B cell (primary cell): ENCODE data around the gene NCK1. TPM values are rescaled to one million over a fixed set of nuclear protein-coding genes. Genes with fewer than 3 reads are reported as not detected.

Source experiments
- ATAC-seq: fragments of 200-7000 bp; cut with Tn5 transposase; one replicate; pipeline ENCODE4 v1.10.0; 2021; ENCODE audit warnings: low read depth, mild to moderate bottlenecking, moderate number of reproducible peaks, moderate library complexity
- CTCF ChIA-PET: fragments of 350-600 bp; sonication (Branson Sonifier 250); formaldehyde crosslinking; loops from one replicate; lab custom pipeline; 2021; ENCODE audit warnings: antibody characterized with exemption, inconsistent platforms; lab: Charles Lee
- POLR2A ChIA-PET: fragments of 350-600 bp; sonication (Branson Sonifier 250); formaldehyde crosslinking; loops from one replicate; lab custom pipeline; 2021; ENCODE audit warnings: antibody characterized with exemption; lab: Charles Lee
- DNase-seq: peaks from one replicate; pipeline ENCODE4 v3.0.0; 2013
- H2AFZ ChIP-seq: 2 replicates; pipeline ENCODE4 v1.6.1; 2012; ENCODE audit warnings: mild to moderate bottlenecking, low read depth, low read length; ENCODE audit not compliant: insufficient read depth, poor library complexity, severe bottlenecking
- H3K27ac ChIP-seq, 2 donors: 1 replicate in 1 of 2; 2 replicates in 1 of 2; pipeline ENCODE4 v1.5.1; 2012 to 2013; ENCODE audit warnings: low read length in 2 of 2, mild to moderate bottlenecking in 2 of 2, moderate library complexity in 1 of 2
- H3K27me3 ChIP-seq, 4 experiments: fragments of 200-600 bp in 1 of 4; sonication (generic) in 1 of 4; replicated peaks in 1 of 4; 1 replicate in 2 of 4; 2 replicates in 2 of 4; pipeline versions ENCODE4 v1.6.1 to v1.7.0; 2013 to 2016; ENCODE audit warnings: low read length in 3 of 4, mild to moderate bottlenecking in 2 of 4, mixed read lengths in 1 of 4, moderate library complexity in 1 of 4; ENCODE audit not compliant: insufficient read depth in 4 of 4, control insufficient read depth in 3 of 4; ENCODE audit errors: control extremely low read depth in 1 of 4
- H3K36me3 ChIP-seq, 2 experiments: replicated peaks in 1 of 2; 1 replicate in 1 of 2; 2 replicates in 1 of 2; pipeline versions ENCODE4 v1.6.1 to v1.7.1; 2013; ENCODE audit warnings: low read length in 1 of 2; ENCODE audit not compliant: insufficient read depth in 2 of 2, control insufficient read depth in 1 of 2; ENCODE audit errors: control extremely low read depth in 1 of 2, extremely low read depth in 1 of 2
- H3K4me1 ChIP-seq, 2 donors: fragments of 200-600 bp in 1 of 2; sonication (generic) in 1 of 2; 1 replicate in 1 of 2; 2 replicates in 1 of 2; pipeline versions ENCODE4 v1.5.1 to v1.6.1; 2013 to 2017; ENCODE audit warnings: low read length in 2 of 2; ENCODE audit not compliant: control insufficient read depth in 2 of 2, insufficient read depth in 2 of 2
- H3K4me2 ChIP-seq: replicated peaks from 2 replicates; pipeline ENCODE3; 2012; ENCODE audit warnings: mild to moderate bottlenecking, low read depth, low read length; ENCODE audit not compliant: poor library complexity, severe bottlenecking
- H3K4me3 ChIP-seq, 5 experiments: fragments of 200-600 bp in 1 of 5; sonication (generic) in 1 of 5; 1 replicate in 3 of 5; 2 replicates in 2 of 5; pipeline versions ENCODE4 v1.5.1 to v1.7.0; 2011 to 2016; ENCODE audit warnings: low read length in 4 of 5, mild to moderate bottlenecking in 4 of 5, low read depth in 2 of 5, control low read depth in 1 of 5, moderate library complexity in 1 of 5; ENCODE audit not compliant: insufficient read depth in 1 of 5; ENCODE audit errors: control extremely low read depth in 1 of 5, extremely low read depth in 1 of 5
- H3K79me2 ChIP-seq: fragments of 200-600 bp; sonication (generic); one replicate; pipeline ENCODE4 v1.6.0; 2016; ENCODE audit warnings: low read length; ENCODE audit not compliant: control insufficient read depth, insufficient read depth
- H3K9ac ChIP-seq: fragments of 200-600 bp; sonication (generic); 2 replicates; pipeline ENCODE4 v1.6.1; 2017; ENCODE audit warnings: mild to moderate bottlenecking, low read length, moderate library complexity
- H3K9me3 ChIP-seq, 3 donors: one replicate each; pipeline versions ENCODE4 v1.6.1 to v1.7.1; 2013; ENCODE audit warnings: low read length in 2 of 3; ENCODE audit not compliant: control insufficient read depth in 2 of 3, insufficient read depth in 1 of 3; ENCODE audit errors: control extremely low read depth in 1 of 3
- H4K20me1 ChIP-seq: 2 replicates; pipeline ENCODE4 v1.6.0; 2012; ENCODE audit warnings: mild to moderate bottlenecking, low read length; ENCODE audit not compliant: insufficient read depth, control insufficient read depth, poor library complexity, severe bottlenecking
- H3K27ac Mint-ChIP-seq: one replicate; pipeline ENCODE4 v1.8.0; 2021; ENCODE audit warnings: mixed read lengths
- H3K27me3 Mint-ChIP-seq: one replicate; pipeline ENCODE4 v1.8.0; 2021; ENCODE audit warnings: mixed read lengths
- H3K4me1 Mint-ChIP-seq: one replicate; pipeline ENCODE4 v1.8.0; 2021; ENCODE audit warnings: mixed read lengths
- H3K4me3 Mint-ChIP-seq: one replicate; pipeline ENCODE4 v1.8.0; 2021; ENCODE audit warnings: mixed read lengths
- H3K9me3 Mint-ChIP-seq: one replicate; pipeline ENCODE4 v1.8.0; 2022; ENCODE audit warnings: mixed read lengths; ENCODE audit not compliant: insufficient read depth
- EZH2 ChIP-seq: IDR thresholded peaks from 2 replicates; pipeline ENCODE4 v1.6.1; 2012; ENCODE audit warnings: borderline replicate concordance, low read depth, mild to moderate bottlenecking, moderate library complexity, low read length; ENCODE audit not compliant: insufficient read depth, poor library complexity, severe bottlenecking
- WGBS: methylation state at CpG from one replicate; pipeline ENCODE4 v1.1.5; 2013; ENCODE audit warnings: missing lambda C conversion rate; ENCODE audit not compliant: insufficient coverage; 5-methylcytosine and 5-hydroxymethylcytosine counted together
- intact Hi-C: fragments of 100-400 bp; cut with micrococcal nuclease; formaldehyde crosslinking; loops from one replicate; pipeline ENCODE4 v1.10.0; 2022
- polyA plus RNA-seq: library from polyadenylated mRNA; depleted of rRNA; stranded (reverse); fragments of >200 nt; gene quantifications from 2 replicates; pipeline ENCODE4 v1.2.3, GENCODE V29; 2012
- total RNA-seq, 2 donors: library from RNA; stranded (reverse); fragments of 120-200 nt in 1 of 2; gene quantifications; 1 replicate in 1 of 2; 2 replicates in 1 of 2; pipeline versions ENCODE4 v1.2.3 to v1.2.4, GENCODE V29; 2013 to 2022
- TF ChIP-seq, protein P1 (sequence below): fragments of 200-600 bp; IDR thresholded peaks from one replicate; pipeline ENCODE4 v1.8.0; 2022; ENCODE audit warnings: antibody characterized with exemption, mild to moderate bottlenecking

NCK1 gene
- total and polyA plus RNA-seq, 2 donors (not counting 1 experiment from before 2014, with no cell fraction given) = 12.6 to 32.4 TPM

- ChIA-PET CTCF (no interaction called here), POLR2A (no interaction called here)
- H3K27ac ChIP-seq = no peak overlapping the region
- ATAC-seq = no peak
- no peak for DNase-seq
- peaks cover 8% of the 10 kb centered on the region for H4K20me1 ChIP-seq
- peaks cover 49% of the 10 kb centered on the region for H3K4me1 Mint-ChIP-seq
- H3K27ac Mint-ChIP-seq = peak overlapping the region; percentile 7
- H3K4me3 Mint-ChIP-seq = no peak overlapping the region
- intact Hi-C loops = no loop called here
- H3K9ac ChIP-seq = no peak overlapping the region
- H2AFZ ChIP-seq = no peak overlapping the region
- peaks cover 18 to 33% of the 10 kb centered on the region in 2 donors for H3K4me1 ChIP-seq
- H3K36me3 ChIP-seq = peaks cover 0 to 17% of the 10 kb centered on the region in 2 experiments
- no peaks in the 10 kb centered on the region for H3K27me3 ChIP-seq
- no peak overlapping the region for H3K4me2 ChIP-seq
- H3K9me3 ChIP-seq = peaks cover 0 to 4% (median 0%) of the 10 kb centered on the region in 3 donors
- no peaks in the 10 kb centered on the region for H3K27me3 Mint-ChIP-seq
- peaks cover 2% of the 10 kb centered on the region for H3K9me3 Mint-ChIP-seq
- WGBS = no CpG with 5 or more reads among the region's 4 CpGs
- peaks cover 51% of the 10 kb centered on the region for H3K79me2 ChIP-seq
- no peak for TF ChIP-seq EZH2
- TF ChIP-seq, protein P1, sequence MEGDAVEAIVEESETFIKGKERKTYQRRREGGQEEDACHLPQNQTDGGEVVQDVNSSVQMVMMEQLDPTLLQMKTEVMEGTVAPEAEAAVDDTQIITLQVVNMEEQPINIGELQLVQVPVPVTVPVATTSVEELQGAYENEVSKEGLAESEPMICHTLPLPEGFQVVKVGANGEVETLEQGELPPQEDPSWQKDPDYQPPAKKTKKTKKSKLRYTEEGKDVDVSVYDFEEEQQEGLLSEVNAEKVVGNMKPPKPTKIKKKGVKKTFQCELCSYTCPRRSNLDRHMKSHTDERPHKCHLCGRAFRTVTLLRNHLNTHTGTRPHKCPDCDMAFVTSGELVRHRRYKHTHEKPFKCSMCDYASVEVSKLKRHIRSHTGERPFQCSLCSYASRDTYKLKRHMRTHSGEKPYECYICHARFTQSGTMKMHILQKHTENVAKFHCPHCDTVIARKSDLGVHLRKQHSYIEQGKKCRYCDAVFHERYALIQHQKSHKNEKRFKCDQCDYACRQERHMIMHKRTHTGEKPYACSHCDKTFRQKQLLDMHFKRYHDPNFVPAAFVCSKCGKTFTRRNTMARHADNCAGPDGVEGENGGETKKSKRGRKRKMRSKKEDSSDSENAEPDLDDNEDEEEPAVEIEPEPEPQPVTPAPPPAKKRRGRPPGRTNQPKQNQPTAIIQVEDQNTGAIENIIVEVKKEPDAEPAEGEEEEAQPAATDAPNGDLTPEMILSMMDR = no peak
- H3K4me3 ChIP-seq = no peak overlapping the region
Observed at GRCh38 chr3:136929977-136930670, 68.1 kb downstream of the NCK1 start.

- DNase-seq (no peak), ATAC-seq (no peak)
- Mint-ChIP-seq H3K4me3 (no peak overlapping the region), H3K27ac (peak overlapping the region; percentile 69), H3K27me3 (no peaks in the 10 kb centered on the region), H3K4me1 (peaks cover 46% of the 10 kb centered on the region), H3K9me3 (peaks cover 4% of the 10 kb centered on the region)
- ChIA-PET CTCF (no interaction called here), POLR2A (no interaction called here)
- peak overlapping the region in 1 of 2 donors; percentile 75 for H3K27ac ChIP-seq
- H4K20me1 ChIP-seq = no peaks in the 10 kb centered on the region
- no peak overlapping the region for H3K9ac ChIP-seq
- intact Hi-C loops = no loop called here
- 83% methylated on average over 3 of the region's 4 CpGs for WGBS
- no peaks in the 10 kb centered on the region for H3K27me3 ChIP-seq
- H3K4me2 ChIP-seq = no peak overlapping the region
- no peak overlapping the region for H2AFZ ChIP-seq
- no peak overlapping the region for H3K4me3 ChIP-seq
- peaks cover 48% of the 10 kb centered on the region for H3K79me2 ChIP-seq
- H3K9me3 ChIP-seq = peaks cover 0 to 4% (median 0%) of the 10 kb centered on the region in 3 donors
- peaks cover 18 to 28% of the 10 kb centered on the region in 2 donors for H3K4me1 ChIP-seq
- no peak for TF ChIP-seq EZH2
- TF ChIP-seq, protein P1 = no peak
- H3K36me3 ChIP-seq = peaks cover 0 to 17% of the 10 kb centered on the region in 2 experiments
Observed at GRCh38 chr3:136931606-136932005, 69.6 kb downstream of the NCK1 start.
